Lower leg skin (tissue), 3 donors: Measurements from ENCODE around the gene CAMKMT.

ENCODE experiments used
- CTCF ChIP-seq, 3 donors: fragments of 450-650 bp; IDR thresholded peaks; one replicate each; pipeline ENCODE4 v1.5.1; 2016; ENCODE audit warnings: antibody characterized with exemption in 3 of 3, mild to moderate bottlenecking in 3 of 3, moderate library complexity in 2 of 3
- POLR2A ChIP-seq, 2 donors: fragments of 450-650 bp; IDR thresholded peaks; one replicate each; pipeline ENCODE4 v1.6.1; 2016 to 2017; ENCODE audit warnings: antibody characterized with exemption in 2 of 2, mild to moderate bottlenecking in 1 of 2, moderate library complexity in 1 of 2

GRCh38 chr2:44570271-44570670 lies 208.5 kb downstream of the CAMKMT start:
- TF ChIP-seq CTCF (IDR thresholded peaks at IDR 0.05) = no peak
- no peak for TF ChIP-seq POLR2A (IDR thresholded peaks at IDR 0.05)
